ENCODE data around the gene NAGK. TPM values are rescaled to one million over a fixed set of nuclear protein-coding genes. Genes with fewer than 3 reads are reported as not detected.

Gene NAGK
- total and polyA plus RNA-seq, 9 of the 15 experiments (the other 6 are each of a cell fraction or from before 2014, with no cell fraction given): 4.9 to 14.9 (median 10.6) TPM

- H3K9me3 ChIP-seq (replicated peaks; ENCODE audit: control insufficient read depth, insufficient read depth, low read depth, low read length): peaks cover 3% of the 10 kb centered on the region; the same call in 1 of the 2 replicates
- H3K9ac ChIP-seq (ENCODE audit: insufficient read depth in 1 of 2, low read depth in 2 of 2, low read length in 2 of 2): no peak overlapping the region
- ChIA-PET CTCF (ENCODE audit: low intra/inter-chr PET ratio) (no interaction called here), POLR2A (interaction anchor here (0.6 to 3.8 kb wide), 5 partner anchors 9 to 331 kb away, joined by 3 to 23 read pairs (median 4); partner anchors contain the start of genes MCEE and MPHOSPH10)
- no peak overlapping the region for H3K4me2 ChIP-seq (ENCODE audit: insufficient read depth, low read length)
- H3K27ac ChIP-seq (ENCODE audit: extremely low read depth, low read depth, low read length): no peak overlapping the region
- WGBS (ENCODE audit: insufficient coverage, low coverage, missing lambda C conversion rate): 90% methylated on average over 1 of the region's 1 CpG
- intact Hi-C loops (cut with micrococcal nuclease) (no loop called here), in situ Hi-C loops (cut with MboI) (no loop called here)
- no peaks in the 10 kb centered on the region for H3K27me3 ChIP-seq (ENCODE audit: control insufficient read depth in 2 of 2, insufficient read depth in 2 of 2, low read length in 2 of 2)
- no TSS peak for BruUV-seq (replicated peaks)
- no peaks in the 10 kb centered on the region for H4K20me1 ChIP-seq (replicated peaks; ENCODE audit: control insufficient read depth, insufficient read depth, low read length)
- FAIRE-seq (no peak), DNase-seq (ENCODE audit: extremely low read depth in 1 of 4, low spot score in 3 of 4) (no peak), ATAC-seq (no peak)
- no peak overlapping the region for H2AFZ ChIP-seq (ENCODE audit: low read depth, low read length)
- H3K79me2 ChIP-seq (ENCODE audit: control insufficient read depth, insufficient read depth, low read length): peaks cover 11% of the 10 kb centered on the region; the same call in 2 of the 3 replicates
- H3K36me3 ChIP-seq (ENCODE audit: control insufficient read depth, insufficient read depth, low read length): peaks cover 66% of the 10 kb centered on the region; the same call in 2 of the 3 replicates
- TF ChIP-seq TARDBP (IDR thresholded peaks at IDR 0.05) (no peak), ZNF764 (CRISPR knock-in tag; IDR thresholded peaks at IDR 0.05; ENCODE audit: low read depth) (no peak), ZNF57 (CRISPR knock-in tag; IDR thresholded peaks at IDR 0.05) (no peak), IRF9 (tag; IDR thresholded peaks at IDR 0.05) (no peak), KLF1 (tag; IDR thresholded peaks at IDR 0.05) (no peak), TBL1XR1 (IDR thresholded peaks at IDR 0.05; ENCODE audit: low read length in 2 of 2) (no peak), EP400 (IDR thresholded peaks at IDR 0.05) (no peak), HIVEP1 (CRISPR knock-in tag; IDR thresholded peaks at IDR 0.05) (no peak), STAG1 (CRISPR knock-in tag; IDR thresholded peaks at IDR 0.05; ENCODE audit: borderline replicate concordance) (no peak), BRCA1 (IDR thresholded peaks at IDR 0.05) (no peak), BRCA1 (CRISPR knock-in tag; IDR thresholded peaks at IDR 0.05) (no peak), ZNF121 (CRISPR knock-in tag; conservative IDR thresholded peaks at IDR 0.05) (no peak), FIP1L1 (IDR thresholded peaks at IDR 0.05; ENCODE audit: low read depth, low read length, poor library complexity, severe bottlenecking) (no peak), ZNF143 (CRISPR knock-in tag; IDR thresholded peaks at IDR 0.05) (no peak), DIDO1 (tag; IDR thresholded peaks at IDR 0.05; ENCODE audit: low read depth) (no peak), SIN3B (IDR thresholded peaks at IDR 0.05; ENCODE audit: low read depth) (no peak), CREB5 (CRISPR knock-in tag; IDR thresholded peaks at IDR 0.05) (no peak)
- H3K9me1 ChIP-seq (ENCODE audit: control insufficient read depth, insufficient read depth, low read length): no peaks in the 10 kb centered on the region
- H3K4me1 ChIP-seq (replicated peaks in 1 of 2; ENCODE audit: control insufficient read depth in 2 of 2, insufficient read depth in 2 of 2, low read length in 2 of 2): no peaks in the 10 kb centered on the region
- H3K4me3 ChIP-seq: no peak overlapping the region
Measured at GRCh38 chr2:71121479-71121878, 53.0 kb downstream of the NAGK start.

Data from K562 (cell line).